Fibroblast of lung (primary cell): ENCODE data around the gene CDH4. TPM values are rescaled to one million over a fixed set of nuclear protein-coding genes. Genes with fewer than 3 reads are reported as not detected.

ENCODE experiments used
- DNase-seq, 2 donors: peaks; one replicate each; pipeline versions ENCODE4 v3.0.0 to v3.0.0-alpha.2; 2010; ENCODE audit warnings: low read depth in 2 of 2
- H2AFZ ChIP-seq: 2 replicates; pipeline ENCODE4 v1.5.1; 2012; ENCODE audit warnings: low read length, control low read depth, inconsistent platforms
- H3K27ac ChIP-seq: 2 replicates; pipeline ENCODE4 v1.5.1; 2011; ENCODE audit warnings: low read length, control low read depth; ENCODE audit not compliant: insufficient read depth
- H3K27me3 ChIP-seq: 2 replicates; pipeline ENCODE4 v1.5.1; 2011; ENCODE audit warnings: mild to moderate bottlenecking, low read length; ENCODE audit not compliant: control insufficient read depth, insufficient read depth
- H3K36me3 ChIP-seq: 2 replicates; pipeline ENCODE4 v1.5.1; 2011; ENCODE audit warnings: low read length; ENCODE audit not compliant: control insufficient read depth, insufficient read depth
- H3K4me1 ChIP-seq: 2 replicates; pipeline ENCODE4 v1.5.1; 2011; ENCODE audit warnings: low read length; ENCODE audit not compliant: control insufficient read depth, insufficient read depth; ENCODE audit errors: extremely low read depth
- H3K4me2 ChIP-seq: 2 replicates; pipeline ENCODE4 v1.5.1; 2011; ENCODE audit warnings: low read length, control low read depth; ENCODE audit not compliant: insufficient read depth; ENCODE audit errors: extremely low read depth
- H3K4me3 ChIP-seq, 4 experiments: fragments of 200-600 bp in 1 of 4; sonication (generic) in 1 of 4; replicated peaks in 1 of 4; 2 replicates each; pipeline ENCODE4 v1.5.1; 2011 to 2016; ENCODE audit warnings: low read length in 4 of 4, low read depth in 3 of 4, mild to moderate bottlenecking in 3 of 4, control low read depth in 2 of 4, inconsistent platforms in 1 of 4, mixed read lengths in 1 of 4; ENCODE audit not compliant: insufficient read depth in 1 of 4; ENCODE audit errors: control extremely low read depth in 1 of 4
- H3K79me2 ChIP-seq: 2 replicates; pipeline ENCODE4 v1.5.1; 2012; ENCODE audit warnings: mild to moderate bottlenecking, low read length, inconsistent platforms; ENCODE audit not compliant: control insufficient read depth, insufficient read depth
- H3K9ac ChIP-seq: 2 replicates; pipeline ENCODE4 v1.5.1; 2011; ENCODE audit warnings: mild to moderate bottlenecking, low read length, control low read depth; ENCODE audit not compliant: insufficient read depth
- H3K9me3 ChIP-seq: 2 replicates; pipeline ENCODE4 v1.5.1; 2012; ENCODE audit warnings: low read depth, low read length; ENCODE audit not compliant: control insufficient read depth, insufficient read depth
- H4K20me1 ChIP-seq: 2 replicates; pipeline ENCODE4 v1.5.1; 2011; ENCODE audit warnings: low read length; ENCODE audit not compliant: control insufficient read depth, insufficient read depth; ENCODE audit errors: extremely low read depth
- EZH2 ChIP-seq: IDR thresholded peaks from 2 replicates; pipeline ENCODE4 v1.5.1; 2012; ENCODE audit warnings: low read length, control low read depth, mild to moderate bottlenecking; ENCODE audit errors: missing control alignments
- polyA plus RNA-seq, 2 donors: library from polyadenylated mRNA; depleted of rRNA in 1 of 2; stranded (reverse) in 1 of 2; unstranded in 1 of 2; fragments of >200 nt; gene quantifications; 2 replicates each; pipeline ENCODE4 v1.2.1, GENCODE V29; 2011 to 2012; ENCODE audit warnings: missing spikeins in 1 of 2
- total RNA-seq: library from RNA; depleted of rRNA; stranded (reverse); fragments of >200 nt; gene quantifications from 2 replicates; pipeline ENCODE4 v1.2.1, GENCODE V29; 2014
- TF ChIP-seq, protein P1 (sequence below), 2 donors: IDR thresholded peaks in 1 of 2; conservative IDR thresholded peaks in 1 of 2; 1 replicate in 1 of 2; 2 replicates in 1 of 2; pipeline ENCODE4 v1.5.1; 2011 to 2012; ENCODE audit warnings: low read length in 2 of 2, control low read depth in 1 of 2, inconsistent platforms in 1 of 2, low read depth in 1 of 2, mild to moderate bottlenecking in 1 of 2

The CDH4 gene
- total and polyA plus RNA-seq, 2 donors (not counting 1 experiment from before 2014, with no cell fraction given), result 4.8 to 6.8 TPM

DNA sequence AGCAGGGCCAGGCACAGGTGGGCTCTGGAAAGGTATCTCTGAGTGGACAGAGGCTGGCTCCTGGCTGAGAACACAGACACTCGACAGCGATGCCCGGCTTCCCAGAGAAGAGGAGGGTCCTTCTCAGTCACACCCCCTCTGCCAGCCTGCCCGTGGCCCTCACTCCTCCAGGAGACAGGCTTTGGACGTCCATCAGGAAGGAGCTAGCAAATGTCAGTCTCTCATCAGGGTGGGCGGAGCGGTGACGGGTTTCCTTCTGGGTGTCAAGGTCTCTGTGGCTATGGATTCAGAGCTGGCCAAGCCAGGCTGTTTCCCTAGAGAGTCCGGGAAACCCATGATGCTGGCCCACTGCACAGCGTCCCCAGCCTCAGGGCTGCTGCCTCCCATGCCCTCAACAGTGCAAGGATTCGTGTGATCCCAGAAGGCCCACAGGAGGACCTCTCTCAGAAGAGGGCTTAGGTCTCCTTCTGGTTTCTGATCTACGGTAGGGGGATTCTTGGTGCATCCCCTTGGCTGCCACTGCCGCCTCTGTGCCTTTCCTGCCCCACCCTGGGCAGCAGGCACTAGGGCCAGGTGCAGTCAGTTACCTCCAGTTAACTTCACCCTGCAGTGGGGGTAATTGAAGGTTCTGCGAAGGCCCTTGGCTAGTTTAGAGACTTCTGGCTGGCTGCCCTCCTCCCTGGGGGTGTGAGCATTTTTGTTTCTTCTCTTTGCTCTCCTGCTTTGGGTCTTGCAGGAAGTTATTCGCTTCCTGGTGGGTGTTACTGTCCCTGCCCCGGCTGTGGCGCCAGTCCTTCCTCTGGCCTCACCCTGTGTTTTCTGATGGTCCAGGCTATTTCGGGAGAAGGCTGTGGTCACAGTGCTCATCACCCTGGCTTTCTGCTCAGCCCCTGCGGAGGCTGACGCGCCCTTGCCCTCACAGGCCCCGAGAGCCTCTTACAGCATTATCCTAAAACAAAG is 80.2 kb downstream of the CDH4 start:
- peak in 1 of 2 donors; percentile 42 for DNase-seq
- no peaks in the 10 kb centered on the region for H3K36me3 ChIP-seq
- no peak overlapping the region for H3K4me2 ChIP-seq
- no peak overlapping the region for H3K9ac ChIP-seq
- no peaks in the 10 kb centered on the region for H3K27me3 ChIP-seq
- no peak overlapping the region for H2AFZ ChIP-seq
- no peaks in the 10 kb centered on the region for H3K79me2 ChIP-seq
- TF ChIP-seq EZH2, result no peak
- TF ChIP-seq, protein P1, sequence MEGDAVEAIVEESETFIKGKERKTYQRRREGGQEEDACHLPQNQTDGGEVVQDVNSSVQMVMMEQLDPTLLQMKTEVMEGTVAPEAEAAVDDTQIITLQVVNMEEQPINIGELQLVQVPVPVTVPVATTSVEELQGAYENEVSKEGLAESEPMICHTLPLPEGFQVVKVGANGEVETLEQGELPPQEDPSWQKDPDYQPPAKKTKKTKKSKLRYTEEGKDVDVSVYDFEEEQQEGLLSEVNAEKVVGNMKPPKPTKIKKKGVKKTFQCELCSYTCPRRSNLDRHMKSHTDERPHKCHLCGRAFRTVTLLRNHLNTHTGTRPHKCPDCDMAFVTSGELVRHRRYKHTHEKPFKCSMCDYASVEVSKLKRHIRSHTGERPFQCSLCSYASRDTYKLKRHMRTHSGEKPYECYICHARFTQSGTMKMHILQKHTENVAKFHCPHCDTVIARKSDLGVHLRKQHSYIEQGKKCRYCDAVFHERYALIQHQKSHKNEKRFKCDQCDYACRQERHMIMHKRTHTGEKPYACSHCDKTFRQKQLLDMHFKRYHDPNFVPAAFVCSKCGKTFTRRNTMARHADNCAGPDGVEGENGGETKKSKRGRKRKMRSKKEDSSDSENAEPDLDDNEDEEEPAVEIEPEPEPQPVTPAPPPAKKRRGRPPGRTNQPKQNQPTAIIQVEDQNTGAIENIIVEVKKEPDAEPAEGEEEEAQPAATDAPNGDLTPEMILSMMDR (conservative IDR thresholded peaks at IDR 0.05 in 1 of 2, IDR thresholded peaks at IDR 0.05 in 1 of 2; ENCODE audit: low read depth in 1 of 2, low read length in 2 of 2), result no peak
- H3K9me3 ChIP-seq, result no peaks in the 10 kb centered on the region
- H3K4me1 ChIP-seq, result no peaks in the 10 kb centered on the region
- H4K20me1 ChIP-seq, result no peaks in the 10 kb centered on the region
- no peak overlapping the region for H3K4me3 ChIP-seq
- H3K27ac ChIP-seq, result no peak overlapping the region

DNA sequence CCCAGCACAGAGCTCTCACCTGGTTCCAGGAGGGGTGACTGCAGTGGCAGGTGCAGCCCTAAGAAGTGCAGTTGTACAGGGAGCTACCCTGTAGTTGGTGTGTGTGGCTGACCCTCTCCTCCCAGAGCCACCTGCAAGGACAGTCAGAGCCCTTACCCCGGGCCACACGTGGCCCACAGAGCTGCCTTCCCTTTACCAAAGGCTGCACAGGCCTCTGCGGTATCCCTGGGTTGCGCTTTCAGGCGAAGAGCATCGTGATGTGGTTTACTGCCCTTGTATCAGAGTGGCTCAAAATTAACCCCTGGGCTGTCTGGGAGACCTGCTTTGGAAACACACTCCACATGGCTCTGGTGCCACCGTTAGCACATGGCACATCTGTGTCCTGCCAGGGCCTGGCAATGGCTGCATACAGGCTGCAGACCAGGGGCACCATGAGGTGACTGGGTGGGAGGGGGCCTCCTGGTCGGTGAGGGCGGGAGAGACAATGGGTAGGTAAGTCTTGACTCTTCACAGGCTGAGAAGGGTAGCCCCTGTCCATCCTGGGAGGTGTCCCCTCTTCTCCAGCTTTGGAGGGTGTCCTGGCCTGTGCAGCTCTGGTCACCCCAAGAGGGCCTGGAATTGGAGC is 81.5 kb downstream of the CDH4 start:
- TF ChIP-seq, protein P1 (conservative IDR thresholded peaks at IDR 0.05 in 1 of 2, IDR thresholded peaks at IDR 0.05 in 1 of 2; ENCODE audit: low read depth in 1 of 2, low read length in 2 of 2), result no peak
- no peak for TF ChIP-seq EZH2
- Histone ChIP-seq H3K9me3 (no peaks in the 10 kb centered on the region), H3K4me2 (no peak overlapping the region), H4K20me1 (no peaks in the 10 kb centered on the region), H3K4me3 (no peak overlapping the region), H3K4me1 (no peaks in the 10 kb centered on the region), H2AFZ (no peak overlapping the region), H3K27me3 (no peaks in the 10 kb centered on the region), H3K36me3 (no peaks in the 10 kb centered on the region), H3K79me2 (no peaks in the 10 kb centered on the region), H3K27ac (no peak overlapping the region), H3K9ac (no peak overlapping the region)
- DNase-seq, result no peak

DNA sequence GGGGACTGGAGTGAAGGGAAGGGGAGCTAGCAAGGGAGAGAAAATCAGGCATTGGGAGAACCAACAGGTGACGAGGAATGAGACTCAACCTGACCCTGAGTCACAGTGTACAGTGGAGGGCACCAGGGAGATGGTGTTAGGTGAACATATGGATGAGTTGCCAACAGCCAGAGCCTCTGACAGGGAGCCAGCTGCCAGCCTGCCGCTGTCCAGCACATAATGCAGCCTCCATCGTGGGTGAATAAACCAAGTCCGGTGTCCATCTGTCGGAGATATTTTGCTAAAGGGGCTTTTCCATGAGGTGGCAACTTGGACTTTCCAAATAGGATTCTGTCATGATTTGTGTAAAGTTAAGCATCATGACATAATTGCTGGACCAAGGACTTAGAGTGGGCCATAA is 88.1 kb downstream of the CDH4 start:
- H4K20me1 ChIP-seq, result no peaks in the 10 kb centered on the region
- TF ChIP-seq, protein P1 (conservative IDR thresholded peaks at IDR 0.05 in 1 of 2, IDR thresholded peaks at IDR 0.05 in 1 of 2; ENCODE audit: low read depth in 1 of 2, low read length in 2 of 2), result no peak
- TF ChIP-seq EZH2, result no peak
- no peak overlapping the region for H3K4me2 ChIP-seq
- no peaks in the 10 kb centered on the region for H3K27me3 ChIP-seq
- no peak for DNase-seq
- H3K27ac ChIP-seq, result no peak overlapping the region
- no peaks in the 10 kb centered on the region for H3K4me1 ChIP-seq
- H2AFZ ChIP-seq, result no peak overlapping the region
- H3K4me3 ChIP-seq, result no peak overlapping the region
- H3K79me2 ChIP-seq, result no peaks in the 10 kb centered on the region
- H3K9ac ChIP-seq, result no peak overlapping the region
- H3K36me3 ChIP-seq, result no peaks in the 10 kb centered on the region
- no peaks in the 10 kb centered on the region for H3K9me3 ChIP-seq
